SK-N-SH treated with all-trans-retinoic acid at 6 μM for 48 hours (cell line): Measurements from ENCODE around the gene PERM1.

Source experiments
- ATAC-seq: fragments of 200-7000 bp; cut with Tn5 transposase; 3 replicates; pipeline ENCODE4 v1.9.1; 2020; ENCODE audit warnings: mild to moderate bottlenecking, moderate library complexity
- ARNTL ChIP-seq: fragments of 450-650 bp; formaldehyde crosslinking; IDR thresholded peaks from 2 replicates; pipeline ENCODE4 v1.5.0; 2020; ENCODE audit warnings: low read depth, mild to moderate bottlenecking, moderate library complexity, borderline replicate concordance
- BACH2 ChIP-seq: fragments of 250-450 bp; sonication (Bioruptor Pico); IDR thresholded peaks from 2 replicates; pipeline ENCODE4 v1.9.0; 2021; ENCODE audit warnings: mild to moderate bottlenecking, borderline replicate concordance
- CSDC2 ChIP-seq: fragments of 250-450 bp; sonication (Bioruptor Pico); IDR thresholded peaks from 2 replicates; pipeline ENCODE4 v1.5.0; 2020; ENCODE audit warnings: mild to moderate bottlenecking, moderate library complexity
- CSRNP3 ChIP-seq: fragments of 250-450 bp; sonication (Bioruptor Pico); IDR thresholded peaks from 2 replicates; pipeline ENCODE4 v1.5.1; 2021; ENCODE audit warnings: mild to moderate bottlenecking, moderate library complexity
- ESRRG ChIP-seq: fragments of 250-450 bp; sonication (Bioruptor Pico); IDR thresholded peaks from 2 replicates; pipeline ENCODE4 v1.6.1; 2021; ENCODE audit warnings: mild to moderate bottlenecking
- GLIS3 ChIP-seq: fragments of 250-450 bp; sonication (Bioruptor Pico); IDR thresholded peaks from 2 replicates; pipeline ENCODE4 v1.5.0; 2020; ENCODE audit warnings: mild to moderate bottlenecking, moderate library complexity
- ISL1 ChIP-seq: fragments of 250-450 bp; sonication (Bioruptor Pico); IDR thresholded peaks from 2 replicates; pipeline ENCODE4 v2.1.2; 2022; ENCODE audit warnings: mild to moderate bottlenecking, moderate library complexity
- OSR1 ChIP-seq: fragments of 250-450 bp; sonication (Bioruptor Pico); IDR thresholded peaks from 2 replicates; pipeline ENCODE4 v1.8.0; 2022; ENCODE audit warnings: moderate library complexity, mild to moderate bottlenecking, inconsistent platforms
- POU6F1 ChIP-seq: fragments of 250-450 bp; sonication (Bioruptor Pico); IDR thresholded peaks from 2 replicates; pipeline ENCODE4 v1.8.0; 2021; ENCODE audit warnings: low read depth, mild to moderate bottlenecking, moderate library complexity, borderline replicate concordance
- RARB ChIP-seq: fragments of 250-450 bp; sonication (Bioruptor Pico); IDR thresholded peaks from 2 replicates; pipeline ENCODE4 v1.8.0; 2021; ENCODE audit warnings: mild to moderate bottlenecking, moderate library complexity
- SNAI2 ChIP-seq: fragments of 250-450 bp; sonication (Bioruptor Pico); IDR thresholded peaks from 2 replicates; pipeline ENCODE4 v1.5.0; 2020; ENCODE audit warnings: mild to moderate bottlenecking, moderate library complexity
- TCF4 ChIP-seq: fragments of 250-450 bp; sonication (Bioruptor Pico); IDR thresholded peaks from 2 replicates; pipeline ENCODE4 v1.8.0; 2021; ENCODE audit warnings: mild to moderate bottlenecking, moderate library complexity, borderline replicate concordance
- TOX ChIP-seq: fragments of 250-450 bp; sonication (Bioruptor Pico); IDR thresholded peaks from 2 replicates; pipeline ENCODE4 v1.8.0; 2021; ENCODE audit warnings: mild to moderate bottlenecking, moderate library complexity, borderline replicate concordance
- TSHZ2 ChIP-seq: fragments of 250-450 bp; sonication (Bioruptor Pico); IDR thresholded peaks from 2 replicates; pipeline ENCODE4 v1.5.0; 2020; ENCODE audit warnings: mild to moderate bottlenecking, moderate library complexity
- ZC3H10 ChIP-seq: fragments of 250-450 bp; sonication (Bioruptor Pico); IDR thresholded peaks from 2 replicates; pipeline ENCODE4 v1.5.1; 2021; ENCODE audit warnings: mild to moderate bottlenecking, moderate library complexity
- ZFP3 ChIP-seq: fragments of 250-450 bp; sonication (Bioruptor Pico); IDR thresholded peaks from 2 replicates; pipeline ENCODE4 v1.5.0; 2020; ENCODE audit warnings: mild to moderate bottlenecking, moderate library complexity
- ZNF565 ChIP-seq: fragments of 450-650 bp; formaldehyde crosslinking; conservative IDR thresholded peaks from 2 replicates; pipeline ENCODE4 v1.5.0; 2020; ENCODE audit warnings: low read depth, mild to moderate bottlenecking, moderate library complexity
- ZNF70 ChIP-seq: fragments of 450-650 bp; formaldehyde crosslinking; IDR thresholded peaks from 2 replicates; pipeline ENCODE4 v1.5.0; 2020; ENCODE audit warnings: mild to moderate bottlenecking, moderate library complexity
- ZNF8 ChIP-seq: fragments of 450-650 bp; formaldehyde crosslinking; IDR thresholded peaks from 2 replicates; pipeline ENCODE4 v1.5.0; 2020; ENCODE audit warnings: mild to moderate bottlenecking, moderate library complexity
- TF ChIP-seq, protein P1 (sequence below): fragments of 250-450 bp; sonication (Bioruptor Pico); IDR thresholded peaks from 2 replicates; pipeline ENCODE4 v1.5.1; 2020; ENCODE audit warnings: low read depth, mild to moderate bottlenecking, moderate library complexity
- TF ChIP-seq, protein P2 (sequence below): fragments of 250-450 bp; sonication (Bioruptor Pico); IDR thresholded peaks from 2 replicates; pipeline ENCODE4 v1.8.0; 2020; ENCODE audit warnings: mild to moderate bottlenecking, moderate library complexity, borderline replicate concordance

The PERM1 gene

GRCh38 chr1:970242-970972, 11.5 kb downstream of the PERM1 start:
- TF ChIP-seq ZNF8 (CRISPR knock-in tag) (no peak), ISL1 (CRISPR knock-in tag) (no peak), SNAI2 (CRISPR knock-in tag) (no peak), GLIS3 (CRISPR knock-in tag) (no peak), RARB (CRISPR knock-in tag) (no peak), TOX (no peak), BACH2 (CRISPR knock-in tag) (no peak), ZC3H10 (CRISPR knock-in tag) (no peak), TCF4 (CRISPR knock-in tag) (no peak), CSRNP3 (CRISPR knock-in tag) (no peak), CSDC2 (CRISPR knock-in tag) (no peak), POU6F1 (CRISPR knock-in tag) (no peak), ZNF565 (CRISPR knock-in tag) (no peak), ZNF70 (no peak), OSR1 (no peak), TSHZ2 (CRISPR knock-in tag) (no peak), ZFP3 (CRISPR knock-in tag) (no peak)
- TF ChIP-seq, protein P1, sequence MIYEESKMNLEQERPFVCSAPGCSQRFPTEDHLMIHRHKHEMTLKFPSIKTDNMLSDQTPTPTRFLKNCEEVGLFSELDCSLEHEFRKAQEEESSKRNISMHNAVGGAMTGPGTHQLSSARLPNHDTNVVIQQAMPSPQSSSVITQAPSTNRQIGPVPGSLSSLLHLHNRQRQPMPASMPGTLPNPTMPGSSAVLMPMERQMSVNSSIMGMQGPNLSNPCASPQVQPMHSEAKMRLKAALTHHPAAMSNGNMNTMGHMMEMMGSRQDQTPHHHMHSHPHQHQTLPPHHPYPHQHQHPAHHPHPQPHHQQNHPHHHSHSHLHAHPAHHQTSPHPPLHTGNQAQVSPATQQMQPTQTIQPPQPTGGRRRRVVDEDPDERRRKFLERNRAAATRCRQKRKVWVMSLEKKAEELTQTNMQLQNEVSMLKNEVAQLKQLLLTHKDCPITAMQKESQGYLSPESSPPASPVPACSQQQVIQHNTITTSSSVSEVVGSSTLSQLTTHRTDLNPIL (CRISPR knock-in tag): no peak
- TF ChIP-seq, protein P2, sequence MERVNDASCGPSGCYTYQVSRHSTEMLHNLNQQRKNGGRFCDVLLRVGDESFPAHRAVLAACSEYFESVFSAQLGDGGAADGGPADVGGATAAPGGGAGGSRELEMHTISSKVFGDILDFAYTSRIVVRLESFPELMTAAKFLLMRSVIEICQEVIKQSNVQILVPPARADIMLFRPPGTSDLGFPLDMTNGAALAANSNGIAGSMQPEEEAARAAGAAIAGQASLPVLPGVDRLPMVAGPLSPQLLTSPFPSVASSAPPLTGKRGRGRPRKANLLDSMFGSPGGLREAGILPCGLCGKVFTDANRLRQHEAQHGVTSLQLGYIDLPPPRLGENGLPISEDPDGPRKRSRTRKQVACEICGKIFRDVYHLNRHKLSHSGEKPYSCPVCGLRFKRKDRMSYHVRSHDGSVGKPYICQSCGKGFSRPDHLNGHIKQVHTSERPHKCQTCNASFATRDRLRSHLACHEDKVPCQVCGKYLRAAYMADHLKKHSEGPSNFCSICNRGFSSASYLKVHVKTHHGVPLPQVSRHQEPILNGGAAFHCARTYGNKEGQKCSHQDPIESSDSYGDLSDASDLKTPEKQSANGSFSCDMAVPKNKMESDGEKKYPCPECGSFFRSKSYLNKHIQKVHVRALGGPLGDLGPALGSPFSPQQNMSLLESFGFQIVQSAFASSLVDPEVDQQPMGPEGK (CRISPR knock-in tag): no peak
- TF ChIP-seq, all 23 proteins: peak for 0
- no peak for ATAC-seq

GRCh38 chr1:969260-969855, 12.5 kb downstream of the PERM1 start:
- TF ChIP-seq ZNF565 (CRISPR knock-in tag) (no peak), ZC3H10 (CRISPR knock-in tag) (no peak), SNAI2 (CRISPR knock-in tag) (no peak), ARNTL (CRISPR knock-in tag) (no peak), BACH2 (CRISPR knock-in tag) (no peak), ISL1 (CRISPR knock-in tag) (no peak), TCF4 (CRISPR knock-in tag) (no peak), ZFP3 (CRISPR knock-in tag) (no peak), ZNF70 (no peak), ESRRG (CRISPR knock-in tag) (no peak), TOX (no peak)
- TF ChIP-seq, protein P1 (CRISPR knock-in tag): no peak

More at GRCh38 chr1:969260-969855, 12.5 kb downstream of the PERM1 start:
- ATAC-seq: no peak
